HG03108 (cell line): ENCODE data around the gene POU6F2.

Source experiments
- ATAC-seq: cut with Tn5 transposase; IDR thresholded peaks from one replicate; pipeline ENCODE4 v1.9.1; 2021; ENCODE audit warnings: moderate library complexity; ENCODE audit not compliant: unreplicated experiment

Gene POU6F2

GRCh38 chr7:39430441-39430840 lies 452.7 kb downstream of the POU6F2 start:
- no peak for ATAC-seq

- ATAC-seq = no peak
Observed at GRCh38 chr7:39430909-39431641, 453.4 kb downstream of the POU6F2 start.

GRCh38 chr7:39432368-39432767 lies 454.7 kb downstream of the POU6F2 start:
- no peak for ATAC-seq

GRCh38 chr7:39432807-39433416 lies 455.2 kb downstream of the POU6F2 start:
- ATAC-seq = no peak

- no peak for ATAC-seq
Observed at GRCh38 chr7:39433550-39433949, 455.8 kb downstream of the POU6F2 start.

- no peak for ATAC-seq
Observed at GRCh38 chr7:39434012-39434411, 456.3 kb downstream of the POU6F2 start.

- no peak for ATAC-seq
Observed at GRCh38 chr7:39446546-39446945, 468.8 kb downstream of the POU6F2 start.

- no peak for ATAC-seq
Observed at GRCh38 chr7:39451901-39452300, 474.2 kb downstream of the POU6F2 start.

GRCh38 chr7:39453743-39454355 lies 476.1 kb downstream of the POU6F2 start:
- ATAC-seq = peak; percentile 81

- ATAC-seq = no peak
Observed at GRCh38 chr7:39458061-39458745, 480.5 kb downstream of the POU6F2 start.

- ATAC-seq = no peak
Observed at GRCh38 chr7:39459636-39460035, 481.9 kb downstream of the POU6F2 start.

- no peak for ATAC-seq
Observed at GRCh38 chr7:39460486-39460885, 482.8 kb downstream of the POU6F2 start.

GRCh38 chr7:39461263-39461820 lies 483.6 kb downstream of the POU6F2 start:
- ATAC-seq = no peak

- no peak for ATAC-seq
Observed at GRCh38 chr7:39463252-39463651, 485.5 kb downstream of the POU6F2 start.

GRCh38 chr7:39464350-39465054 lies 486.8 kb downstream of the POU6F2 start:
- ATAC-seq = no peak

- no peak for ATAC-seq
Observed at GRCh38 chr7:39465055-39465929, 487.6 kb downstream of the POU6F2 start.

GRCh38 chr7:39468261-39468660 lies 490.6 kb downstream of the POU6F2 start:
- no peak for ATAC-seq

- no peak for ATAC-seq
Observed at GRCh38 chr7:39468808-39469374, 491.2 kb downstream of the POU6F2 start.

- ATAC-seq = no peak
Observed at GRCh38 chr7:39480901-39481300, 503.2 kb downstream of the POU6F2 start.
